Fibroblast of villous mesenchyme (primary cell): ENCODE results near the gene OR4S2. TPM values are rescaled to one million over a fixed set of nuclear protein-coding genes. Genes with fewer than 3 reads are reported as not detected.

Experiments
- DNase-seq: peaks from one replicate; pipeline ENCODE4 v3.0.0-alpha.2; 2010; ENCODE audit warnings: low read depth
- H3K4me3 ChIP-seq: 2 replicates; pipeline ENCODE4 v1.5.1; 2011; ENCODE audit warnings: low read depth, mild to moderate bottlenecking, low read length
- total RNA-seq: library from RNA; depleted of rRNA; stranded (reverse); fragments of >200 nt; gene quantifications from 2 replicates; pipeline ENCODE4 v1.2.3, GENCODE V29; 2012
- TF ChIP-seq, protein P1 (sequence below): IDR thresholded peaks from 2 replicates; pipeline ENCODE4 v1.5.1; 2012; ENCODE audit warnings: low read depth, mild to moderate bottlenecking, low read length; ENCODE audit not compliant: insufficient read depth

OR4S2 gene
- total RNA-seq, 1 donor = not detected

DNA sequence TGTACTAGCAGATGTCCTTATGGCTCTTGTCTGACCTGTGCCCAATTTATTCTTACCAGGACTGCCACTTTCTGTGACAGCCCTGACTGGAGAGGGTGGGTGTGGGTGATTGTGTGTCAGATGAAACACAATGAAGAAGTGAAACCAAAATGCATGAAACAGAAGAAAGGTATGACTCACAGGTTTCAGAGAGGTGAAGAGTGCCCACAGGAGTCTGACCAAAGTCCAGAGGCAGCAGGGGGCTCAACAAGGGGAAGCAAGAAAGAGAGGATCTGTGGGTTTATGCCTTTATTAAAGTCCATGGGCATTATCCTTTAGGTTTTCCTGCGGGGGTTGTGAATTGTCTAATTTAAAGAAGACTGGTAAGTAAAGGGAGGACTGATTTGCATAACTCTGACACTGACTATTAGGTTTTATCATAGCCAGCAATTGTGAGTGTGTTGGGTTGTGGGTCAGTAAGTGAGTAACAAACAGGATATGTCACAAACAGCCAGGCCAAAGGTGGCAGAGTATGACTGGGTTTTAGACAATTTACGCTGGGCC lies 10.0 kb downstream of the OR4S2 start:
- H3K4me3 ChIP-seq = no peak overlapping the region
- TF ChIP-seq, protein P1, sequence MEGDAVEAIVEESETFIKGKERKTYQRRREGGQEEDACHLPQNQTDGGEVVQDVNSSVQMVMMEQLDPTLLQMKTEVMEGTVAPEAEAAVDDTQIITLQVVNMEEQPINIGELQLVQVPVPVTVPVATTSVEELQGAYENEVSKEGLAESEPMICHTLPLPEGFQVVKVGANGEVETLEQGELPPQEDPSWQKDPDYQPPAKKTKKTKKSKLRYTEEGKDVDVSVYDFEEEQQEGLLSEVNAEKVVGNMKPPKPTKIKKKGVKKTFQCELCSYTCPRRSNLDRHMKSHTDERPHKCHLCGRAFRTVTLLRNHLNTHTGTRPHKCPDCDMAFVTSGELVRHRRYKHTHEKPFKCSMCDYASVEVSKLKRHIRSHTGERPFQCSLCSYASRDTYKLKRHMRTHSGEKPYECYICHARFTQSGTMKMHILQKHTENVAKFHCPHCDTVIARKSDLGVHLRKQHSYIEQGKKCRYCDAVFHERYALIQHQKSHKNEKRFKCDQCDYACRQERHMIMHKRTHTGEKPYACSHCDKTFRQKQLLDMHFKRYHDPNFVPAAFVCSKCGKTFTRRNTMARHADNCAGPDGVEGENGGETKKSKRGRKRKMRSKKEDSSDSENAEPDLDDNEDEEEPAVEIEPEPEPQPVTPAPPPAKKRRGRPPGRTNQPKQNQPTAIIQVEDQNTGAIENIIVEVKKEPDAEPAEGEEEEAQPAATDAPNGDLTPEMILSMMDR = no peak
- no peak for DNase-seq

DNA sequence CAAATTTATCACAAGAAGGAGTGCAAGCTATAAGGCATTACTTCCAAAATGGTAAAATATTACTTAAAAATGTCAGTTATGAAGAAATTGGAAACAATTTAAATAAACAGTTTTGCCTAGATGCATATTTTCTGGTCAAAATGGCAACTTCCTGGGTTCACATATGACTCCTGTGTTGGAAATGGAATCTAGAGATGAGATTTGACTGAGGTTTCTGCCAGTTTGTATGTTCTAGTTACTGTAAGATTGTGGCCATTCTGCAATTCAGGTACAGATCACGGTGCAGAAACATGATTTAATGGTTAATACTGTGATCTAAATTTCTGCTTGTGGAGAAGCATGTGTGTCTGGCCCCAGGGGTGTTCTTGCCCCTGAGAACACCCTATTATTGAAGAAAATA lies 10.5 kb downstream of the OR4S2 start:
- H3K4me3 ChIP-seq = no peak overlapping the region
- DNase-seq = no peak
- TF ChIP-seq, protein P1 = no peak

DNA sequence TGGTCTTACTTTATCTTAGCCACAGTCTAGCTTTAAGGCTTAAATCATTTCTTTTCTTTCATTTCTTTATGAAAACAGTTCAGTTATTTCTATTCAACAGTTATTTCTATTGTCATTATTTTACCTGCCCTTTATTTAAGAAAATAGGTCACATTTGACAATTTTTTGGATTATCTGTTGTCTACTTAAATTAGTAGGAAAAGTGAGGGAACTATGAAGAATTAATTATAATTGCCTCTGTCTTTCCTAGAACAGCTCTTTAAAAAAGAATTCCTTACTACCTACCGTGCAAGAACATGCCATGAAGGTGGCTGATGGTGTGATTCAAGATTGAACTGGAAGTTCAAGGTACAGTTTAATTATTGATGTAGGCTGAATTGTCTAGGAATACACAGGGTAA lies 13.8 kb downstream of the OR4S2 start, which contains the start of gene OR4C6:
OR4C6 (plus strand) TSS at position 301 of the 400 bp plus-strand sequence. CDS start 2,966 bp downstream, outside the sequence.
- no peak within 1 kb of the TSS for H3K4me3 ChIP-seq
- TF ChIP-seq, protein P1 = no peak
- no peak for DNase-seq

- TF ChIP-seq, protein P1 = no peak
- H3K4me3 ChIP-seq = no peak overlapping the region
- no peak for DNase-seq
Measured at GRCh38 chr11:55669376-55669775, 21.2 kb downstream of the OR4S2 start.

DNA sequence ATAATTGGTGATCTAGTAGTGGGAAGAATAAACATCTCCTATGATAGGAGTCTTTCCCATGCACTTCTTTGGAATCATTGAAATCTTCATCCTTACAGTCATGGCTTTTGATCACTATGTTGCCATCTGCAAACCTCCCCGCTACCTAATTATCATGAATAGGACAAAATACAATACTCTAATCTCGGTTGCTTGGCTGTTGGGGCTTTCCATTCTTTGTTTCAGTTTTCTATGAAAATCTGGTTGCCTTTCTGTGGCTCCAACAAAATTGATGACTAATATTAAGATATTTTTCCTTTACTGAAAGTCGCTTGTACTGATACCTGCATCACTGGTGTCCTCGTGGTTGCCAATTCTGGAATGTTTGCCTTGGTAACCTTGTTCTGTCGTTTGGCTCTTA lies 25.7 kb downstream of the OR4S2 start:
- H3K4me3 ChIP-seq = no peak overlapping the region
- TF ChIP-seq, protein P1 = no peak
- DNase-seq = no peak

GRCh38 chr11:55697817-55698216 lies 49.7 kb downstream of the OR4S2 start:
- TF ChIP-seq, protein P1 = no peak
- no peak overlapping the region for H3K4me3 ChIP-seq

DNA sequence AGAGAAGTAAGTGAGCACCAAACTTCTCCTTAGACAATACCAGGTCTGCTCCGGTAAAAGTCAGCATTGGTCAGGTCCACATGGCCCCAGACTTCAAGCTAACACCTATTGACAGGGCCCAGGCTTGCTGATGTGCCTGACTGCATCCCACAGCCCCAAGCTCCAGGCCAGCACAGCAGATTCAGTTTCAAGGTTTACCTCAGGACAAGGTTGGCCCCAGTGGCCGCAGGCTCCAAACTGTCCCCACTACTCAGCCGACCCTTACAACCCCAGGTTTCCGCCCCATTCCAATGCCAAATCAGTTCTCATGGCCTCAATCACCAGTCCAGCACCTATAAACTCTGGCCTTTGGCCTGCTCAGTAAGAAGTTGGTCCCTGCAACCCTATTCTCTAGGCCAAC lies 53.3 kb downstream of the OR4S2 start:
- TF ChIP-seq, protein P1 = no peak
- H3K4me3 ChIP-seq = no peak overlapping the region
- no peak for DNase-seq

More at GRCh38 chr11:55697817-55698216, 49.7 kb downstream of the OR4S2 start:
- no peak for DNase-seq
